HG02884 (cell line): Measurements from ENCODE around the gene GNG8.
"Not testable (repeated sequence)": the region's sequence is repeated elsewhere in the genome, so short reads cannot be mapped to it uniquely, and the experiment has no call there.

ENCODE experiments used
- ATAC-seq: cut with Tn5 transposase; IDR thresholded peaks from one replicate; pipeline ENCODE4 v1.9.1; 2021; ENCODE audit warnings: mild to moderate bottlenecking, moderate library complexity; ENCODE audit not compliant: unreplicated experiment

The GNG8 gene

GRCh38 chr19:46648060-46648960 is 12.3 kb upstream of the GNG8 start:
- no peak for ATAC-seq

DNA sequence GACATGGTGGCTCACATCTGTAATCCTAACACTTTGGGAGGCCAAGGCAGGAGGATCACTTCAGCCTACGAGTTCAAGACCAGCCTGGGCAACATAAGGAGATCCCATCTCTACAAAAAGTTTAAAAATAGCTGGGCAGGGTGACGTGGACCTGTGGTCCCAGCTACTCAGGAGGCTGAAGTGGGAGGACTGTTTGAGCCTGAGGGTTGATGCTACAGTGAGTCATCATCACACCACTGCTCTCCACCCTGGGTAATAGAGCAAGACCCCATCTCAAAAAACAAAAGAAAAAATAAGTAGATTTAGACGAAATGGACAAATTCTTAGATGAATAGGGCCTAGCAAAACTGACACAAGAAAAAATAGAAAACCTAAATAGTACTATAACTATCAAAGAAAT is 10.4 kb upstream of the GNG8 start:
- ATAC-seq = no peak

DNA sequence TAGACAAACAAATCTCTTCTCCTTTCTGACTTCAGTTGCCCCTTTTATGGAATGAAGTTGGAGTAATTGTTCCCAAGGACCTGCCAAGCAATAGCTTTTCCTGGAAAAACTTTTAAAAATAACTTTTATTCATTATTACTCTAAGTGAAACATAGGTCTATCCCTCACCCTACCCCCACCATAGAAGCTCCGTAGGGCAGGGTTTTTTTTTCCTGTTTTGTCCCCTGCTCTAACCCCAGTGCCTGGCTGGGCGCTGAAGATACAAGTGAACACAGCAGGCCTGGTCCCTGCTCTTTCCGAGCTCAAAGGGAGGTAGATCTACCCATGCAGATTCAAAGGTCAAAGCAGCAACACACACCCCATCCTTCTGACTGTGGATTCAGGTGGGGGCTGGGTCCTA is 8.7 kb upstream of the GNG8 start:
- ATAC-seq = no peak

GRCh38 chr19:46640656-46641055 is 4.7 kb upstream of the GNG8 start:
- ATAC-seq = no peak

DNA sequence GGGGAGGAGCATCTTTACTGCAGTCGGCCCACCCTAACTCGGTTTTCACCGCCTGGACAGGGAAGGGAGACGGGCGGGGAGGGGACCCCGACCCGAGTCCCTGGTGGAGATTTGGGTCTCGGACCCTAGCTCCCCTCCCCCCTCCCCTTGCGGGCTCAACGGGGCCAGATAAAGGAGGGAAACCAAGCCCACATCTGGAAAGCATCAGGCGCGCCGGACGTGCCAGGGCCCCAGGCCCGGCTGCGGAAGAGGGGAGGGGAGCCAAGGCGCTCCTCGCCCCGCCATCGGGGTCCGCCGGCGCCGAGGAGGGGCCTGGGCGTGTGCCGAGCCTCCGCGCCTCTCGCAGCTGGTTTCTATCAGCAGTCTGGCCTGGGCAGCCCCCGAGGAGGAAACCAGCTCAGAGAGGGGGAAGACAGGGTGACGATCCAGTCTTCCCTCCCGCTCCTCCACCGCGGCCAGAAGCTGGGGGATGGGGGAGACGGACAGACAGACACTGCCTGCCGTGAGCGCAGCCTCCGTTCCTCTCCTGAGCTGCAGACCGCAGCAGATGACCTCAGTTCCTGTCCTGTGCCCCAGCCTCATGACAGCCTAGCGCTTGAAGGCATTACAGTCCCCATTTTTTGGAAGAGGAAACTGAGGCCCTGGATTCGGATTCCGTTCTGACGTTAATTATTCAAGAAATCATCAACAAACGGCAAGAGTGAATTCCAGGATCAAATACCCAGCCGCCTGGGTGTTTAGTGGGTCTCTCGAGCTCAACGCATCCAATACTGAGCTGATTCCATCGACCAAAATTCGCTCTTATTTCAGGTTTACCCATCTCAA is 3.6 kb upstream of the GNG8 start:
- ATAC-seq = no peak

DNA sequence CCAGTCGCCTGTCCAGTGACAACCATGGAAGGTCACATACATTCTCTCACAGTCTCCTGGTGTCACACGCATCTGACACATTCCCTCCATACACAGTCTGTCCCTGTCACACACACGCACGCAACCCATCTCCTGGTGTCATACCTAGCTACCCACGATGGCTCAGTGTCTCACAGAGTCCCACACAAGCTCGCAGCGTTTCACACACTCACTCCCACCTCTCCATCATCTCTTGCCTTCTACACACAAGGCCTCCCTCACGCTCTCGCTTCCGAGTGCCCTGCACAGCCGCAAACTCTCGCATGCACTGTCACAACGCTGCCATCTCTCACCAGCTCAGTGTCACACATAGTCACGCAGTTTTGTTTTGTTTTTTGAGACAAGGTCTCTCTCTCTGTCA is 1.2 kb upstream of the GNG8 start:
- ATAC-seq = no peak

DNA sequence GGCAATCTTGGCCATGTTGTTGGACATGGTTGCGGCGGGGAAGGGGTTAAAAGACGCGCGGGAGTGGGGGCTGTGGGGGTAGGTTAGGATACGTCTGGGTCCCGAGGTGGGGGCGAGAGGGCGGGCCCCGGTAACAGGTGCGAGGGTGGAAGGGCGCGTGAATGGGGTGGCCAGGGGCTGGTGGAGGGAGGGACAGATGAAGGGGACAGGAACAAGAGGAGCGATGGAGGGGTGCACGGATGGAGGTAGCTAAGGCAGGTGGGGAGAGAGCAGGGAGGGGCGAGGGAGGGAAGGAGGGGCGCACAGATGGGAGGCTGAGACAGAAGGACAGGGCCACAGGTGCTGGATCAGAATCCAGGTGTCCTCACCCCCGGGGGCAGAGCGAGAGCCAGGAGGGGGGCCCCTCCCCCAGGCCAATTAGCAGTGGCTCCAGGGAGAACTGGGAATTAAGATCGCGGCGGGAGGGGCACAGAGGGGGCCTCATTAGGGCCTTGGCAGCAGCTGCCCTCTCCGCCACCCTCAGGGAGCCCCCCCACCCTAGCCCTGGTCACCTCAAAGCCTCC is 1.3 kb downstream of the GNG8 start:
- no peak for ATAC-seq

GRCh38 chr19:46634045-46634655 is 1.9 kb downstream of the GNG8 start:
- ATAC-seq = no peak

- no peak for ATAC-seq
These were observed 2.9 kb downstream of the GNG8 start for GRCh38 chr19:46633130-46633529.

GRCh38 chr19:46631481-46631880 is 4.5 kb downstream of the GNG8 start:
- no peak for ATAC-seq

DNA sequence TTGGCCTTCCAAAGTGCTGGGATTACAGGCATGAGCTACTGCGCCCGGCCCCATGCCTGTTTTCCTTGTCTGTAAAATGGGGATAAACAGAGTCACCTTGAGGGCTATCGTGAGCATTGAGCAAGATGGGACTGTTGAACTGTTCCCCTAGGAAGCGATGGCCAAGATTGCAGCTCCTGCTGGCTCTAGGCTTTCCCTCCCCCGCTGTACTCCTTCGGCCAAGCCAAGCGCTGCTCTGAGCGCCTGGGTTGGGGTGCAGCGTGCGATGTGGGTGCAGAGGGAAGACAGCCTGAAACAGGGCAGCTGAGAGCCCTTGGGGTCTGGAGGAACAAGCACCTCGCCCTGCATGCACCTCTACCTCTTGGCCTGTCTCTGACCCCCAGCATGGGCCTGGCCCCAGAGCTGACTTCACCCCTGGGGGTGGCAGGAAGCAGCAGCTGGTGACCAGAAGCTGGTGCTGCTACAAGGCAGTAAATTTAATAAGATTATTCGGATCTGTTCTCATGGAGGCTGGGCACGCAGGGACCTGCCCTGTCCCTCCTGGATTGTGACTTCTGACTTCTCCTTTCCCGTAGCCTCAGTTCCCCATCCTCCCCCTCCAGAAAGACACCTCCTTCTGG is 5.3 kb downstream of the GNG8 start:
- no peak for ATAC-seq

DNA sequence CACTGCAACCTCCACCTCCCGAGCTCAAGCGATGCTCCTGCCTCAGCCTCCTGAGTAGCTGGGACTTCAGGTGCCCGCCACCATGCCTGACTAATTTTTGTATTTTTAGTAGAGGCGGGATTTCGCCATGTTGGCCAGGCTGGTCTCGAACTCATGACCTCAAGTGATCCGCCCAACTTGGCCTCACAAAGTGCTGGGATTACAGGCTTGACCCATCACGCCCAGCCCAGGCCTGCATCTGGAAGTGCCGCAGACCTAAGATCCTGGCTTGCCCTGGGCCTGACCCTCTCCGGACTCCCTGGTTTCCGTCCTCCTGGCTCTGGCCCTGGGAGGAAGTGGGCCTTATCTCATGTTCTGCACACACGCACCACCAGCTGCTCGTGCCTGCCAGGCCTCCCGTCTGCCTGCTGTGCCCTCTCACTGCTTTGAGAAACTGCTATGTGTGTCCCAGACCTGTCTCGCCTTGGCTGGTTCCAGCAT is 6.4 kb downstream of the GNG8 start:
- ATAC-seq = no peak

DNA sequence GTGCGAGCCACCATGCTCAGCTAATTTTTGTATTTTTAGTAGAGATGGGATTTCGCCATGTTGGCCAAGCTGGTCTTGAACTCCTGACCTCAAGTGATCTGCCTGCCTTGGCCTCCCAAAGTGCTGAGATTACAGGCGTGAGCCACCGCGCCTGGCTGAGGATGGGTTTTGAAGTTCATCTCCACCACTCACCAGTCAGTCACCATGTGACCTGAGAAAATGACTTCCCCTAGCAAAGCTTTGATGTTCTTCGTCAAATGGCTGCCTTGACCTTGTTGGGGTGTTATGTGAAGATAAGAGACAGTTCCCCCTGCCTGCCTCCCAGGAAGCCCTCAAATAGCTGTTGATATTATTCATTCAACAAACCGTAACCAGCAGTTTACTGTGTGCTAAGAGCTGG is 7.0 kb downstream of the GNG8 start:
- ATAC-seq = not testable (repeated sequence)

DNA sequence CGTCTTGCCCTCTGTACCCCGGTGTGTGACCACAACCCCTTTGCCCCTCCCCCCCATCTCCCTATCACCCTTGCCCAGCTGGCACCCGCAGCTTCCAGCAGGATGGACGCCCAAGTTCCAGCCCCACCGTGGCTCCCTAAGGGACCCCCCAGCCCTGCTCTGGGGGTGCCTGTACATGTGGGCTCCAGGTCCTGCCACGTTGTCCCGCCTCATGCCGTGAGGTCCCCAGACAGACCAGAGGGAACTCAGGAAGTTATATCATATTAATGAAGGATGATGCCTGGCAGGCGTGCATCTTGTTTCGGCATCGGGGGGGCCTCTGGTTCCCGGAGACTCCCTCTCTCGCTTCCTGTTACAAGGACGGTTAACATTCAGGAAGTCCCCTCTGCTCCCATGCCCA is 9.6 kb downstream of the GNG8 start:
- no peak for ATAC-seq

- ATAC-seq = no peak
These were observed 10.3 kb downstream of the GNG8 start for GRCh38 chr19:46625731-46626130.

- no peak for ATAC-seq
These were observed 10.9 kb downstream of the GNG8 start, which contains the start of gene PTGIR for GRCh38 chr19:46624958-46625661. TSS of gene PTGIR (minus strand) at chr19:46625089. CDS start at chr19:46624225, 864 bp downstream.

- no peak for ATAC-seq
These were observed 12.0 kb downstream of the GNG8 start for GRCh38 chr19:46623915-46624502.

GRCh38 chr19:46622118-46622446 is 13.9 kb downstream of the GNG8 start:
- ATAC-seq = no peak

- ATAC-seq = no peak
These were observed 14.5 kb downstream of the GNG8 start for GRCh38 chr19:46621191-46622117.
